HK-2 (cell line): ENCODE measurements around the gene TMEM214.

ENCODE experiments used
- DNase-seq: peaks from one replicate; pipeline ENCODE4 v3.0.0-alpha.2; 2018; ENCODE audit not compliant: unreplicated experiment

The TMEM214 gene

GRCh38 chr2:27085062-27085672 is 52.4 kb downstream of the TMEM214 start:
- no peak for DNase-seq

GRCh38 chr2:27085673-27086089 is 52.9 kb downstream of the TMEM214 start:
- DNase-seq: peak; percentile 74

GRCh38 chr2:27086090-27086723 is 53.4 kb downstream of the TMEM214 start:
- peak; percentile 98 for DNase-seq

GRCh38 chr2:27086724-27087593 is 54.2 kb downstream of the TMEM214 start, which contains the start of gene KHK:
KHK (plus strand) TSS chr2:27086772; CDS start chr2:27087260, 488 bp downstream.
- DNase-seq: peak; percentile 57

GRCh38 chr2:27087823-27088410 is 55.2 kb downstream of the TMEM214 start:
- DNase-seq: no peak

GRCh38 chr2:27088634-27089033 is 55.9 kb downstream of the TMEM214 start:
- no peak for DNase-seq

- DNase-seq: no peak
These were observed 56.6 kb downstream of the TMEM214 start for GRCh38 chr2:27089111-27089954.
